ENCODE results near the gene MAPRE2.

GRCh38 chr18:35110059-35110458 is 68.8 kb downstream of the MAPRE2 start:
- TF ChIP-seq CTCF (IDR thresholded peaks at IDR 0.05; ENCODE audit: poor library complexity, severe bottlenecking), result no peak
- TF ChIP-seq REST (IDR thresholded peaks at IDR 0.05; ENCODE audit: borderline replicate concordance), result no peak
- TF ChIP-seq RAD21 (conservative IDR thresholded peaks at IDR 0.05), result no peak
- TF ChIP-seq POLR2AphosphoS5 (IDR thresholded peaks at IDR 0.05), result no peak
- no peak for TF ChIP-seq TAF1 (IDR thresholded peaks at IDR 0.05; ENCODE audit: low read depth)
